KOPT-K1 (cell line): ENCODE data around the gene TMEM183A.

ENCODE experiments used
- H3K27ac ChIP-seq: fragments of 200-600 bp; sonication (generic); 2 replicates; pipeline ENCODE4 v1.5.1; 2016; ENCODE audit warnings: antibody characterized with exemption, mild to moderate bottlenecking, low read depth, low read length; ENCODE audit not compliant: poor library complexity, severe bottlenecking
- H3K36me3 ChIP-seq: fragments of 200-600 bp; sonication (generic); 2 replicates; pipeline ENCODE4 v1.5.1; 2017; ENCODE audit warnings: antibody characterized with exemption, mild to moderate bottlenecking, low read length, moderate library complexity; ENCODE audit not compliant: insufficient read depth
- H3K9me3 ChIP-seq: fragments of 200-600 bp; sonication (generic); 2 replicates; pipeline ENCODE4 v1.5.1; 2017; ENCODE audit warnings: antibody characterized with exemption, low read length, mild to moderate bottlenecking; ENCODE audit not compliant: insufficient read depth, poor library complexity, severe bottlenecking

TMEM183A gene

GRCh38 chr1:203057911-203058675 is 50.9 kb downstream of the TMEM183A start:
- Histone ChIP-seq H3K36me3 (no peaks in the 10 kb centered on the region), H3K27ac (no peak overlapping the region), H3K9me3 (no peaks in the 10 kb centered on the region)

DNA sequence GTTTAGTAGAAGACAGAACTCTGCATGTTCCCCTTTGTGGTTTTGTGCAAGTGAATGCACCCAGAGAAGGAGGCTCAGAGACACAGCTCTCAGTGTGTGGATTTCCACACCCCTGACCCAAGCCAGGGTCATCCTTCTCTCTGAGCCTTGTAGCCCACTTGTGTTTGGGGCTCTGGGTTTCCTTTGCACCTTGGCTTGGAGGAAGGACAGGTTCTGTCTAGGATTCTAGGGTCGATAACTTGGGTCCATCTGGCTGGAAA is 51.4 kb downstream of the TMEM183A start:
- no peaks in the 10 kb centered on the region for H3K36me3 ChIP-seq
- H3K9me3 ChIP-seq: no peaks in the 10 kb centered on the region
- no peak overlapping the region for H3K27ac ChIP-seq

DNA sequence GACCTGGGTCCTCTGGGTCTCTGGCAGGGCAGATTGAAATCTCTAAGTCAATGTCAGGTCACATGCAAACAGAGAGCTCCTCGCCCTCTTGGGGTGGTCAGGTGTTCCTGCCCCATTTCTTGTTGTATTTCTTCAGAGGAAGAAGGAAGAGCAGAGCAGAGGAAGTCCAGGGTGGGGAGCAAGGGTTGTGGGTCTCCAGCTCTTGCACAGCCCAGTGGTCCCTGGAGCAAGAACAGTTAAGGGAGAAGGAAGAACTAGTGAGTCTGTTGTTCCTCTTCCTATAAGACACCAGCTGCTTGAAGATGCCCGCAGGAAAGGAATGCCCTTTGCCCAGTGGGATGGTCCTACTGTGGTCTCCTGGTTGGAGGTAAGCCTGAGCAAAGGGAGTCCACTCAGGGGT is 52.3 kb downstream of the TMEM183A start:
- Histone ChIP-seq H3K9me3 (no peaks in the 10 kb centered on the region), H3K36me3 (no peaks in the 10 kb centered on the region)

DNA sequence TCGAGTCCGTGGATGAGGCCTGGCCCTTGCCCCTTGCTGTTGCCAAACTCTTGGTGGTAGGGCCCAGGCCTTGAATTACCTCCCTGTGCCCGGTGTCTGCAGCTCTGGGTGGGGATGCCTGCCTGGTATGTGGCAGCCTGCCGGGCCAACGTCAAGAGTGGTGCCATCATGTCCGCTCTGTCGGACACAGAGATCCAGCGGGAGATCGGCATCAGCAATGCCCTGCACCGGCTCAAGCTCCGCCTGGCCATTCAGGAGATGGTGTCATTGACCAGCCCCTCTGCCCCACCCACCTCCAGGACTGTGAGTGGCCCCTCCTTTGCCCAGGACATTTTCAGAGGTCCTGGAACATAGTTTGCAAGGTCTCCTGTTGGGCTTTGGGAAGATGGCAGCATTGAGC is 52.9 kb downstream of the TMEM183A start:
- Histone ChIP-seq H3K27ac (no peak overlapping the region), H3K9me3 (no peaks in the 10 kb centered on the region), H3K36me3 (no peaks in the 10 kb centered on the region)

More for the DNA sequence above, 52.3 kb downstream of the TMEM183A start:
- H3K27ac ChIP-seq: no peak overlapping the region

- H3K27ac ChIP-seq: no peak overlapping the region
- H3K36me3 ChIP-seq: no peaks in the 10 kb centered on the region
- no peaks in the 10 kb centered on the region for H3K9me3 ChIP-seq
These were observed 56.1 kb downstream of the TMEM183A start for GRCh38 chr1:203063287-203063686.

GRCh38 chr1:203065191-203065590 is 58.0 kb downstream of the TMEM183A start:
- no peaks in the 10 kb centered on the region for H3K36me3 ChIP-seq
- H3K9me3 ChIP-seq: no peaks in the 10 kb centered on the region
- H3K27ac ChIP-seq: no peak overlapping the region

DNA sequence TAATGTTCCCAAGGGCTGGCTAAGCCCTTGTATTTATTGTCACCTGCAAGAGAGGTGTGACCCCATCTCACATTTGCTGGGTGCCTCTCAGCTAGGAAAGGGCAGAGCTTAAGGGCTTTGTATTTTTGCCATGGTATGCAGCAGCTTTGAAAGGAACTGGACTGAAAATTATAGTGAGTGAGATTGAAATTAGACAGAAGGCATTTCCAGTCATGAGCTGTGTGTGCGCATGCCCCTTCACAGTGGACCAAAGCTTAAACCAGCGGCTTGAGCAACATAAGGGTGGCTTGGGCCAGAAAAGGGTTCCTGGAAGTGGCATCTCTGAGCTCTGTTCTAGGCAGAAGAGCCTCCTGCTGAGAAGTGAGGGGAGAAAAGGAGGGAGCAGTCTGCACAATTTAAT is 58.8 kb downstream of the TMEM183A start:
- no peaks in the 10 kb centered on the region for H3K36me3 ChIP-seq
- H3K27ac ChIP-seq: no peak overlapping the region
- no peaks in the 10 kb centered on the region for H3K9me3 ChIP-seq

GRCh38 chr1:203066965-203067364 is 59.8 kb downstream of the TMEM183A start:
- H3K27ac ChIP-seq: no peak overlapping the region
- no peaks in the 10 kb centered on the region for H3K36me3 ChIP-seq
- H3K9me3 ChIP-seq: no peaks in the 10 kb centered on the region

DNA sequence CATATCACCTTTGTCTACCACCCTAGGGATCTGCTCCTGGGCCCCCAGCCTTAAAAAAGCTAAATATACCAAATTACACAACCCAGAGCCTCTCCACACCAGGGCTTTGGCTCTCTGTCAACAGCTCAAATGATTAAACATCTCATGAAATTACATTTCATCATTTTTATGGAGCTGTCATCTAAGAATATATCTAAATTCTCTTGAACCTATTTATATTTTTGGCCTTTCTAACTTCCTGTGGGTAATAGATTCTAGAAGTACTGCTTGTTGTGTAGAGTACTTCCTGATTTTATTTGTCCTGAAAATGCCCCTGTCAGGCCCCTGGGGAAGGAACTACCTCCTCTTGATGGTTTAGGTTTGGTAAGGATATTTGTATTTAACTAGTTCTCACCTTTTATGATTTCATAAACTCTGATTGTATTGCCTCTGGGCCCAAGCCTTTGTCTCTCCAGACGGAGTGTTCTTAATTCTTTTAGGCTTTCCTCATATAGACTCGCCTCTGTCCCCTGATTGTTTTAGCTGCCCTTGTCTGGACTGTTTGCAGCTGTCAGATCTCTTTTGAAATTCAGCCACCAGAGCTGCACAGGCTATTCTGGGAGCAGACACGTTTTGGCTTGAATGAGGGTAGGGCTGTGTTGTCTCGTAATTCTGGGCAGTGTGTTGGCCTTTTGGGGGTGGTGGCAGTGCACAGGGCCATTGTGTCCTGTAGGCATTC is 62.0 kb downstream of the TMEM183A start:
- no peaks in the 10 kb centered on the region for H3K9me3 ChIP-seq
- H3K36me3 ChIP-seq: no peaks in the 10 kb centered on the region; the same call in 1 of the 2 replicates
- no peak overlapping the region for H3K27ac ChIP-seq

GRCh38 chr1:203072002-203072602 is 64.9 kb downstream of the TMEM183A start:
- no peak overlapping the region for H3K27ac ChIP-seq
- no peaks in the 10 kb centered on the region for H3K9me3 ChIP-seq
- H3K36me3 ChIP-seq: no peaks in the 10 kb centered on the region; the same call in 1 of the 2 replicates

GRCh38 chr1:203072911-203073310 is 65.7 kb downstream of the TMEM183A start:
- no peaks in the 10 kb centered on the region; the same call in 1 of the 2 replicates for H3K36me3 ChIP-seq
- no peaks in the 10 kb centered on the region for H3K9me3 ChIP-seq
- H3K27ac ChIP-seq: no peak overlapping the region

- H3K27ac ChIP-seq: no peak overlapping the region
- H3K36me3 ChIP-seq: no peaks in the 10 kb centered on the region; the same call in 1 of the 2 replicates
- no peaks in the 10 kb centered on the region for H3K9me3 ChIP-seq
These were observed 66.3 kb downstream of the TMEM183A start for GRCh38 chr1:203073469-203073868.
